Activated CD8-positive, alpha-beta memory T cell treated with anti-CD3 and anti-CD28 coated beads for 4 hours (primary cell): ENCODE data around the gene NKPD1.

Experiments
- DNase-seq, 2 donors: peaks; one replicate each; pipeline ENCODE4 v3.0.0-alpha.2; 2020; ENCODE audit warnings: low read depth in 2 of 2

NKPD1 gene

DNA sequence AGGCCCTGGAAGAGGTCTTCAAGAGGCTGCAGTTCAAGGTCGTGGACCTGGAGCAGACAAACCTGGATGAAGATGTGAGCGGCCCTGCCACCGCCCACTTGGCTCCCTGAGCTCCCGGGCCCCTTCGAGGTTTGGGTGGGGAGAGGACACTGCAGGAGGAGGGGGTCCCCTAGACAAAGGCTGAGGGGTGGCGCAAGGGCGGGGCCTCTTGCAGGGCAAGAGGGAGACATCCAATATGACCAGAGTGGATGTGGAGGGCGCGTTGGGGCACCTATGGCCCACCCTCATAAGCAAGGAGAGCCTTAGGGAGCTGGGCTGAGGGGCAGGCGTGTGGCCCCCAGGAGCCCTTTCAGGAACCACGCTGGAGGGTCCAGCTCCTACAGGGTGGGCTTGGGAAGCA is 20.2 kb downstream of the NKPD1 start:
- DNase-seq, result no peak

DNA sequence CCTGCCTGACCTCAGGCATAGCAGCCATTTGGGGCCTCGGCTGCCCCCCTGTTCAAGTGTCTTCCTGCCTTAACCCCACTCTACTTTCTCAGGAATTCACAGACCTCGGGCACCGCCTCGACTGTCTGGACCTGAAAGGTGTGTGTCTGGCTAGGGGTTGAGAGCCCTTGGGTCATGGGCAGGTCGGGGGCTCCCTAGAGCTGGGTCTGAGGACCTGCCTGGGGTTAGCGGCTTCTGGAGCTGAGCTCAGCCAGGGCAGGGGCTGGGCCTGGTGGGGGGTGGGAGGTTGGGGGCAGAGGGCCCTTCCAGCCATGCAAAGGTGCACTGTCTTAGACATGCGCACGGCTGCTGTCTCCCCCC is 20.7 kb downstream of the NKPD1 start:
- DNase-seq, result no peak

DNA sequence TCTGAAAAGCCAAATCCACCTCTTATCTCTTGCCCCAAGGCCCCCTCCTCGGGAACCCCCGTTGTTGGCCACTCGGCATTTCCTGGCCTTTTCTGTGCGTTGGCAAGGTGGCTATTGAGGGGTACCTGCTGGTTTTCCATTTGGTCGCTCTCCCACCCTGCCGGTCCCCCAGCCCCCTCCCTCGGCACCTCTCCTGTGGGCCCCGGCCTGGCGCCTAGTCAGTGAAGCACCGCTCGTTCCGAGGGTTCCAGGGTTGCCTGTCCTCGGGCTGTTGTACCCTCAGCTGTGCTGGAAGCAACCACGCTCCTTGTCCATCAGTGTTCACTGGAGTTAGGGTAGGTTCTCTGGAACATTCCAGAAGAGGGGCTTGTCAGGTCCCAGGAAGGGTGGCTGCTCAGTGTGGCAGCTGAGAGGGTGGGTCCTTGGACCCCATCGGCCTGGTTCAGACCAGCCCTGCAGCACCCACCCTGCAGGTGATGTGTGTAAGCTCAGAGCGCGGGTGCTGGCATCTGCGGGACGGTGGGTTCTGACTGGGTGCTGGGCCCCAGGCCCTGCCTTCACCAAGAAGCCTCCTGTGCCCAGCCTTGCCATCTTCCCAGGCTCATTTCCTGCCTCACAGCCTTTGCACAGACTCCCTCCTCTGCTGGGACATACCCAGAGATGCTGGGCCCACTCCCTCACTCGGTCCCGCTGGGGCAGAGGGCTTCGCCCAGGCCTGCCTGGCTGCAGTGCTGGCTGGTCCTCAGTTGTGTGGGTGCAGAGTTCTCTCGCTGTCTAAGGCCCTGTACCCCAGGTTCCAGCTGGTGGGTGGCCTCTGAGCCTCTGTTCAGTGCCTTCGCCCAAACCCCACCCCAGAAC is 21.3 kb downstream of the NKPD1 start:
- DNase-seq, result no peak

DNA sequence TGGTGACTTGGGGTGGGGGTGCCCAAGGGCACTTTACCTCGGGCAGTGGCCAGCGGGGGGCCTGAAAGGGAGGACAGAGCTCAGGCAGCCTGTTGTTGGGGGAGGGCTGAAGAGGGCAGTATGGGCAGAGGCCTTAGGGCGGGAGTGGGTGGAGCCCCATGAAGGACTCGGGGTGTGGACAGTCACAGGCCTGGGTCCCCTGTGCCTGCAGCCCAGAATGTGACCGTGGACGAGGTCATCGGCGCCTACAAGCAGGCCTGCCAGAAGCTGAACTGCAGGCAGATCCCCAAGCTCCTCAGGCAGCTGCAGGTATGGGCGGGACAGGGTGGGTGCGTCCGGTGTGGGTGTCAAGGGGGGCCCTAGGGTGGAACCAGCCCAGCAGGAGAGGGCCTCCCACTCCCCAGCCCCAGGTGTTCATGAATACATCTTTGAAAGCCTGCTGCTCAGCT is 22.5 kb downstream of the NKPD1 start:
- no peak for DNase-seq

- no peak for DNase-seq
These were observed 23.5 kb downstream of the NKPD1 start for GRCh38 chr19:45137179-45137761.

GRCh38 chr19:45136507-45137178 is 24.1 kb downstream of the NKPD1 start:
- no peak for DNase-seq

DNA sequence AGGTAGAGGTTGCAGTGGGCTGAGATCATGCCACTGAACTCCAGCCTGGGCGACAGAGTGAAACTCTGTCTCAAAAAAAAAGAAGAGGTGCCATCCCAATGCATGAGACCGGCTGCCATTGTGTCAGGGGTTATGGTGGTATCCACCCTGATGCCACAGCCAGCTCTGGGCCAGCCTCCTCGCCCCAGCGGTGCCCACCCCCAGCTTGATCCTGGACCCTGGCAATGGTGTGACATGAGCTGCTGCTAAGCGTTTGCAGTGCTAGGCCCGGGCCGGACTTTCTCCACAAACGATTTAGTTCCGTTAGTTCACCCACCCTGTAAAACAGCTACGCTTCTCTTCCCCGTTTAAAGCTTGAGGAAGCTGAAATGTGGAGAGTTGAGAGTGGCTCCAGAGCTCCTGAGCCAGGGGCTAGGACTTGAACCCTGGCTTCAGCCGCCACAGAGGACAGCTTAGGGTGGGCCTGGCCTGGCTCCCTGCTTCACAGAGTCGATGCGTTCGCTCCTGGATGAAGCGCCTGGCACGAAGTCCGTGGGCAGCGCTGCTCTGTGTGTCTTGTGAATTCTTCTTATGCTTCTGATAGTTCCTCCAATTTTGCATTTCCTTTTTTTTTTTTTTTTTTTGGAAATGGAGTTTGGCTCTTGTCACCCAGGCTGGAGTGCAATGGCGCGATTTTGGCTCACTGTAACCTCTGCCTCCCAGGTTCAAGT is 25.5 kb downstream of the NKPD1 start:
- no peak for DNase-seq

GRCh38 chr19:45133661-45134060 is 27.1 kb downstream of the NKPD1 start:
- DNase-seq, result no peak

GRCh38 chr19:45130888-45131615 is 29.7 kb downstream of the NKPD1 start:
- no peak for DNase-seq

GRCh38 chr19:45130236-45130635 is 30.5 kb downstream of the NKPD1 start:
- no peak for DNase-seq

DNA sequence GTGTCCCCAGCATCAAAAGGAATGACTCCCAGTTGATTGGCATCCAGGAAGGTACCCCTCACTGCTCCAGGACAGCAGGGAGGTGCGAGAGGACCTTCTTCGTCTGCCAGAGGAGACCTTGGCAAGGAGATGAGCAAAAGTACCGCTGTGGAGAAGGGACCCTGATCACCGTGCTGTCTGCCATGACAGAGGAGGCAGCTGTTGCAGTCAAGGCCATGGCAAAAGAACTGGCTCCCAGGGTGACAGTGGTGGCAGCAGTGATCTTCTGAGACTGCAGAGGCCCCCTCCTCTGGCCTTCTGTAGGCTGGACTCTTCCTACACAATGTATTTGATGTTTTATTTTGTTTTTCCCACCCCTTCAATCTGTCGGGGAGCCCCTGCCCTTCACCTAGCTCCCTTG is 32.0 kb downstream of the NKPD1 start:
- DNase-seq, result no peak

DNA sequence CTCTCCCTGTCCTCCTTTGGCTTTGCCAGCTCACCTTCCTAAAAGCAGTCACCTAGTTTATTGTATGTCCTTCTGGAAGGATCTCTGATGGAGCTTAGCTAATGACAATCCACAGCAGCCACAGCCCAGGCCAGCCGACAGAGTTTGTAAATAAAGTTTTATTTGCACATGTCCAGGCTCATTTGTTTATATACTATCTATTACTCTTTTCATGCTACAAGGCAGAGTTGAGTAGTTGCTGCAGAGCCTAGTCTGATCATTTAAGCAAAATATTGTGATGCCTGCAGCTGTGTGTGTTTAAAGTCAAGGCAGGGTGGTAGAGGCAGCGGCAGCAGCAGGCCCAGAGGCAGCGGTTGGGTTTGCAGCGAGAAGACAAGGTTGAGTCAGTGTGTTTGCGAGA is 32.6 kb downstream of the NKPD1 start:
- DNase-seq, result no peak

GRCh38 chr19:45126654-45127053 is 34.1 kb downstream of the NKPD1 start:
- no peak for DNase-seq

DNA sequence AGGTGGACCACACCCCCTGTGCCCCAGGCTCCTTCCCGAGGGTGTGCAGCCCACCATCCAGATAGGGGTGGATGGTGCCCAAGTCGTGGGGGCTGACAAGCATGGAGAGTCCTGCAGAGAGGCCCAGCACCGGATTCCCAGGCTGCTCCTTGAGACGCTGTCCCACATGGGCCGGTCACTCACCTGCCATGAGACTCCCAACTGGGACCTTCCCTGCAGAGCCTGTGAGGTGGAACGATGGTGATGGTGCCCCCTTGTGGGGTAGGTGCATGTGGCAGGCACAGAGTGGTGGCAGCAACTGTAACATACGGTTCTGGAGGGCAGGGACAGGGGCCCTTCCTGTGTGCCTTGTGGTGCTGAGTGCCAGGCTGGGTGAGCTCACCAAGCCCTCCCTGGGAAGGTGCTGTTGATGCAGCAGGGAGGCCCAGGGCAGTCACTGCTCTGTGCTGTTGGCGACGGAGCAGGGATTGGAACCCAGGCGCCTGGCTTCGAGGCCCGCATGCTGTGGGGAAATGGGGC is 34.7 kb downstream of the NKPD1 start:
- DNase-seq, result peak; percentile 31 to 44

DNA sequence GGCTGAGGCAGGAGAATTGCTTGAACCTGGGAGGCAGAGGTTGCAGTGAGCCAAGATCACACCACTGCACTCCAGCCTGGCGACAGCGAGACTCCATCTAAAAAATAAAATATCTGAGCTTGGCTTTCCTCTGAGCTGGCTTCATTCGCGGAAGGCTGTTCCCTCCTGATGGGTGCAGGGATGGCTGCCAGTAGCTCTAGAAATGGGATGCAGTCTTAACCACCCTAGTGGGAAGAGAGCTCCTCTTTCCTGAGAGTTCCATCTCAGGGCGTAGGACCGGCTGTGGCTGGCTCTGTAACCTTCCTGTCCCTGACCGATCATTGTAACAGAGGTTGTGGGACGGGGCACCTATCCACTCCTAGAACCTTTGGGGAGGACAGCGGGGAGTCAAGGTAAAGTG is 35.4 kb downstream of the NKPD1 start:
- DNase-seq, result no peak

DNA sequence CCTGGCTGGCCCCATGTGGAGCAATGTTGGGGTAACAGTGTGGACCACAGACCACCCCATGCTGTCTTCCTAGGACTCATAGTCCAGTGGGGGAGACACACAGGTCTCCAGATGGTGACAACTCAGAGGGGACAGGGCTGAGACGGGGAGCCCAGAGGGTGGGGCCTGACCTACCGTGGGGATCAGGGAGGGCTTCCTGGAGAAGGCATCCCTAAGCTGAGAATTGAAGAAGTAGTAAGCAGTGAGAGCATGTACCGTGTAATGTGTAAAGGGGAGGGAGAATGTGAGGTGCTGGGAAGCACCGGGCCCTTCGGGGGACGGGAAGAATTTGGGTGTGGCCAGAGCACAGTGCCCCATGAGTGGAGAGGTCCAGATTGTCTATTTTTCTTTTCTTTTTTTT is 36.8 kb downstream of the NKPD1 start:
- DNase-seq, result no peak

GRCh38 chr19:45123440-45123850 is 37.3 kb downstream of the NKPD1 start:
- no peak for DNase-seq

DNA sequence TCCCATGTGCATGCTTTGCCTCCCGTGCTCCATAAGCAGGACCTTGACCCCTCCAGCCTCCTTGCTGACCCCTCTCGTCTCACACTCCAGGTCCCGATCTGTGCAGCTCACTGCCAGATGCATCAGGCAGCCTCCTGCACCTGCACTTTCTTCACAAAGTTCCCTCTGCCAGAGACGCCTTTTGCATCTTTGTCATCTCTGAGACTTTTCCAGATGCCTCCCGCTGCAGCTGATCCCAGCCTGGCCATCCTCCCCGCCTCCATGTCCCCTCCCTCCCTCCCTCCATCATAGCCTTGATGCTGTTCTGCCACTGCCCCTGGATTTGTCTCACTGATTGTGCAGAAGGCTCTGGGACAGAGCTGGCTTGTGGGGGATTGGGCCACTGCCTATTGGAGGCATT is 38.0 kb downstream of the NKPD1 start:
- DNase-seq, result no peak

- no peak for DNase-seq
These were observed 38.9 kb downstream of the NKPD1 start for GRCh38 chr19:45121827-45122345.

DNA sequence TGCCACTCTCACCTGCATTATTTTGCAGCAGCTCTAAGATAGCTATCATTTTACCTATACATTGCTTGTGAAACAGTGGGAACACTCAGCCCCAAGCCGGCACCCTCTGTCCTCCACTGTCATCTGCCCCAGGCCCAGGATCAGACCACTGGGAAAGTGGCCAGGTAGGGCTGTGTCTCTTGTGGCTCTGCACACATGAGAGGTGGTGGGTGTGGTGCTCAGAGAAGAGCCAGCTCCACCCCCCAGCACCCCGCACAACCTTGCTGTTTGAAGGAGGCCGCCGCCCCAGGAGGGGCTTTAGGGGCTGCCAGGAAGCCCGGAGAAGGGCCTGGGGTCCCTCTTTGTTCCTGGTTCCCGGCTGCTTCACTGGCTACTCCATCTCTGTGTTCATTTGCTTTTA is 41.2 kb downstream of the NKPD1 start:
- DNase-seq, result no peak
